Right atrium auricular region (tissue), 2 donors: ENCODE results near the gene TNFRSF11A. TPM values are rescaled to one million over a fixed set of nuclear protein-coding genes. Genes with fewer than 3 reads are reported as not detected.
A peak's percentile ranks its signal among the peaks of the same experiment; 100 is the strongest.

ENCODE experiments used
- DNase-seq: peaks from one replicate; pipeline ENCODE4 v3.0.0-alpha.2; 2019; ENCODE audit warnings: low spot score
- H3K27ac ChIP-seq, 2 donors: fragments of 200-600 bp; sonication (generic); 1 replicate in 1 of 2; 2 replicates in 1 of 2; pipeline ENCODE4 v1.5.1; 2016 to 2019
- H3K27me3 ChIP-seq, 2 donors: fragments of 200-600 bp; sonication (generic); one replicate each; pipeline versions ENCODE4 v1.5.1 to v1.6.0; 2017 to 2019
- H3K36me3 ChIP-seq: fragments of 200-600 bp; sonication (generic); one replicate; pipeline ENCODE4 v1.5.1; 2016
- H3K4me1 ChIP-seq, 2 donors: fragments of 200-600 bp; sonication (generic); one replicate each; pipeline versions ENCODE4 v1.5.1 to v1.6.0; 2017 to 2019
- H3K4me3 ChIP-seq, 2 donors: fragments of 200-600 bp; sonication (generic); 1 replicate in 1 of 2; 2 replicates in 1 of 2; pipeline ENCODE4 v1.5.1; 2017 to 2019; ENCODE audit warnings: mild to moderate bottlenecking in 1 of 2, moderate library complexity in 1 of 2
- H3K9me3 ChIP-seq, 2 donors: fragments of 200-600 bp; sonication (generic); one replicate each; pipeline ENCODE4 v1.5.1; 2019
- total RNA-seq, 2 donors: library from RNA; depleted of rRNA; stranded (reverse); fragments of >200 nt; gene quantifications; one replicate each; pipeline ENCODE4 v1.1.0, GENCODE V29; 2016
- TF ChIP-seq, protein P1 (sequence below), 2 donors: fragments of 200-600 bp; sonication (generic); IDR thresholded peaks; one replicate each; pipeline ENCODE4 v1.5.1; 2019; ENCODE audit warnings: antibody characterized with exemption in 2 of 2

The TNFRSF11A gene
- total RNA-seq: 1 to 10 TPM in 1 of 2 donors, under 1 TPM in 1; 0.56 to 1.8 TPM

DNA sequence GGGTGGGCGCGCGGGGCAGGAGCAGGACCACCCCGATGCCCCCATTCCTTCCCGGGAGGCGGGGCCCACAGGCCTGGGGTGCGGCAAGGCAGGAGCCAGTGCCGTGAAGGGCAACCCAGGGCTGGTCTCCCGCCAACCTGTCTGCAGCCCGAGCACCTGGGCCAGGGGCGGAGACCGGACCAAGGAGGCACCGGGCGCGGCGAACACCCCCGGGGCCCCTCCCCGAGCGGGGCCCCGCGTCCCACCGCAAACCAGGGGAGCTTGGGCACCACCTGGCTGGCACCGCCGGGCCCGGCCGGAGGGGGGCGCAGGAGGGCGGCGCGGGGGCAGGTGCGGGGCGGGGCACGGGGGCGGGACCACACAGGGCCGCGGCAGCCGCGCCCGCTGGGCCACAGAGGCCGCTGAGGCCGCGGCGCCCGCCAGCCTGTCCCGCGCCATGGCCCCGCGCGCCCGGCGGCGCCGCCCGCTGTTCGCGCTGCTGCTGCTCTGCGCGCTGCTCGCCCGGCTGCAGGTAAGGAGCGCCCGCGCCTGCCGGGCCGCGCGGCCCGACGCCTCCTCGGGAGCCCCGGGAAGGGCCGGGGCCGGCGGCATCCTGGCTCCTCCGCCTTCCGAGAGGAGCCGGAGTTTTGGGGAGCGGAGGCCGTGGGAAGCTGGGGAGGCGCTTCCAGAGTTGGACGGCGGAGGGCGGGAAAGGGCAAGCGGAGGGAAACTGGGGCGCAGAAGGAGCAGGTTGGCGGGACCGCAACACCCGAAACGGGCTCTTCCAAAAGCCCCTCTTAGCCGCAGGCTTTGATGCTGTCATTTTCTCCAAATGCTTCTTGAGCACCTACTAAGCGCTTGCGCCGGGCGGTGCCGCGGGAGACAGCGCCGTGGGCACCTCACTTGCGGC, at the start of gene TNFRSF11A:
Gene TNFRSF11A, plus strand, starts transcription at position 394 of the 889 bp plus-strand sequence. Its CDS starts 43 bp downstream, at position 437.
- no peak for DNase-seq
- Histone ChIP-seq H3K27me3 (peaks cover 4 to 23% of the 10 kb centered on the region in 2 donors), H3K27ac (no peak within 1 kb of the TSS), H3K36me3 (no peaks in the 10 kb centered on the region), H3K9me3 (no peaks in the 10 kb centered on the region), H3K4me3 (peak within 1 kb of the TSS; percentile 35 to 50), H3K4me1 (peaks cover 0 to 59% of the 10 kb centered on the region in 2 donors)
- TF ChIP-seq, protein P1, sequence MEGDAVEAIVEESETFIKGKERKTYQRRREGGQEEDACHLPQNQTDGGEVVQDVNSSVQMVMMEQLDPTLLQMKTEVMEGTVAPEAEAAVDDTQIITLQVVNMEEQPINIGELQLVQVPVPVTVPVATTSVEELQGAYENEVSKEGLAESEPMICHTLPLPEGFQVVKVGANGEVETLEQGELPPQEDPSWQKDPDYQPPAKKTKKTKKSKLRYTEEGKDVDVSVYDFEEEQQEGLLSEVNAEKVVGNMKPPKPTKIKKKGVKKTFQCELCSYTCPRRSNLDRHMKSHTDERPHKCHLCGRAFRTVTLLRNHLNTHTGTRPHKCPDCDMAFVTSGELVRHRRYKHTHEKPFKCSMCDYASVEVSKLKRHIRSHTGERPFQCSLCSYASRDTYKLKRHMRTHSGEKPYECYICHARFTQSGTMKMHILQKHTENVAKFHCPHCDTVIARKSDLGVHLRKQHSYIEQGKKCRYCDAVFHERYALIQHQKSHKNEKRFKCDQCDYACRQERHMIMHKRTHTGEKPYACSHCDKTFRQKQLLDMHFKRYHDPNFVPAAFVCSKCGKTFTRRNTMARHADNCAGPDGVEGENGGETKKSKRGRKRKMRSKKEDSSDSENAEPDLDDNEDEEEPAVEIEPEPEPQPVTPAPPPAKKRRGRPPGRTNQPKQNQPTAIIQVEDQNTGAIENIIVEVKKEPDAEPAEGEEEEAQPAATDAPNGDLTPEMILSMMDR (IDR thresholded peaks at IDR 0.05): peak; percentile 35 to 42

DNA sequence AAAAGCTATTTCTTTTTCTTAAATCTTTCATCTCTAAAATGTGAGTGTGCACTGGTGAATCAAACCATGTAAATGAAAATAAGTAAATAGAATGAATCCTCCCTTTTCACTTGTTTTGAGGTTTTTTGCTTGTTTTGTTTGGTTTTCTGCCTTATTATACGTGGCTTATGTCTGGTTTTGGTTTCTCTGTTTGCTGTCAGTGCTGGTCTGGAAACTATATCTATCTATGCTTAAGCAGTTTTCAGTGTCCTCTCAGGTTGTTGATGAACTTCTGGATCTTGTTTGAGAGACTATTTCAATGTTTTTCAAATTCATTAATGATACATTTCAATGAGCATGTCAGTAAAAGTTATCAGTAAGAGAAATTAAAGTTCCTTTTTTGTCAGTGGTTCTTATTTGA, 48.1 kb upstream of the TNFRSF11A start:
- no peak overlapping the region for H3K4me3 ChIP-seq
- H3K27me3 ChIP-seq: no peaks in the 10 kb centered on the region
- no peaks in the 10 kb centered on the region for H3K9me3 ChIP-seq
- DNase-seq: no peak
- H3K36me3 ChIP-seq: peaks cover 9% of the 10 kb centered on the region
- H3K4me1 ChIP-seq: peaks cover 0 to 11% of the 10 kb centered on the region in 2 donors
- TF ChIP-seq, protein P1 (IDR thresholded peaks at IDR 0.05): no peak
- no peak overlapping the region for H3K27ac ChIP-seq

DNA sequence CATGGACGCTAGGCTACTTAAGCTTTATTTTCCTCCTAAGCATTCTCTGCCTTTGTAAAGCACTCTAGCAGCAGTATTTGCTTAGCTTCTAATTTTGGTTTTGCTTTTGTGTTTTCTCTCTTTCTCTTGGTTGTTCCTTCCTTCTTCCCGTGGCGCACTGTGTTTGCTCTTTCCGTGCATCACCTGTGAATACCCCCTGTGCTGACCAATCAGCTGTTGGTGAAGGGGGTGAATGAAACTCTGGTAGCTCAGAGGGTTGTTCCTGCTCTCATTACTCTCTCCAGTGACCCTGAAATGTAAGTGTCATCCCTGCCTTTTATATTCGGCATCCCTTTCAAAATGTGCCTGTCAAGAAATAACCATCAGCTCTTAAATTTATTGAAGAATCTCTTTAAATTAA, 45.5 kb upstream of the TNFRSF11A start:
- DNase-seq: no peak
- no peaks in the 10 kb centered on the region for H3K27me3 ChIP-seq
- peaks cover 9% of the 10 kb centered on the region for H3K36me3 ChIP-seq
- TF ChIP-seq, protein P1 (IDR thresholded peaks at IDR 0.05): no peak
- no peak overlapping the region for H3K27ac ChIP-seq
- H3K4me1 ChIP-seq: peaks cover 0 to 14% of the 10 kb centered on the region in 2 donors
- no peaks in the 10 kb centered on the region for H3K9me3 ChIP-seq
- no peak overlapping the region for H3K4me3 ChIP-seq

DNA sequence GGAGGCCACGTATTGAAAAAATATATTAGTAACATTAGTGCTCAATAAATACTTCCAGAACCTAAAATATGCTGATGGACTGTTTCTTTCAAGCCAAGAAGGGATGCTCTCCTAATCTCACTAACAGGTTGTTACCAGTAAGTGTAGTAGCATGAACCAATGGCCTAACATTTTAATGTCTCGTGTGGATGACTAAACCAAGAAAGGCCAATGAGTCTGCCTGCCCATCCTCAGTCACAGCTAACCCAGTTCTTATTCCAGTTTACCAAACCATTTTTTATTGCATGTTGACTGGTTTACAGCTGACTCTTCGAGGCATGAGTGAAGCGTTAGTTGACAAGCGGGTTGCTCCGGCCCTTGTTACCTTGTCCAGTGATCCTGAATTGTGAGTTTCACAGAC, 45.1 kb upstream of the TNFRSF11A start:
- H3K4me1 ChIP-seq: peaks cover 0 to 14% of the 10 kb centered on the region in 2 donors
- H3K4me3 ChIP-seq: no peak overlapping the region
- H3K27me3 ChIP-seq: no peaks in the 10 kb centered on the region
- H3K27ac ChIP-seq: no peak overlapping the region
- TF ChIP-seq, protein P1 (IDR thresholded peaks at IDR 0.05): no peak
- no peak for DNase-seq
- H3K9me3 ChIP-seq: no peaks in the 10 kb centered on the region
- peaks cover 9% of the 10 kb centered on the region for H3K36me3 ChIP-seq

DNA sequence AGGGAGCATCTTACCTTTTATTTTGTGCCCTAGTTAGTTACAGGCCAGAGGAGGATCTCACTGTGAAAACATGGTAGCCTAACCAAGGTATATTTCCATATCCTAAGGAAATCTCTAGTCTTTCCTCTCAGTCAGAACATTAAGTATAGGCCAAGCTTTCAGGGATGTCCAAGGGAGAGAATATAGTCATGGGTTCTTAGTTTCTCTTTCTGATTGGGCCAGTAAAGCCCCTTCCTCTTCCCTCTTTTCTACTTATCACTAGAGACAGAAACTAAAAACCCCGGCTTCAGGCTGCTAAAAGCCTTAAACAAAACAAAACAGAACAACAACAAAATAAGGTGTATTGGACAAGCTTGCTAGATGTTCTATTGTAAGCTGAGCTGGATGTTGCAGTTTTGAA, 44.3 kb upstream of the TNFRSF11A start:
- H3K36me3 ChIP-seq: peaks cover 9% of the 10 kb centered on the region
- peaks cover 0 to 14% of the 10 kb centered on the region in 2 donors for H3K4me1 ChIP-seq
- no peak overlapping the region for H3K27ac ChIP-seq
- no peak for DNase-seq
- H3K4me3 ChIP-seq: no peak overlapping the region
- TF ChIP-seq, protein P1 (IDR thresholded peaks at IDR 0.05): no peak
- no peaks in the 10 kb centered on the region for H3K9me3 ChIP-seq
- H3K27me3 ChIP-seq: no peaks in the 10 kb centered on the region
